Mammary epithelial cell (primary cell): ENCODE measurements around the gene KCMF1.

Source experiments
- EZH2 ChIP-seq: IDR thresholded peaks from 2 replicates; pipeline ENCODE4 v1.6.1; 2012; ENCODE audit warnings: low read length, inconsistent platforms, borderline replicate concordance
- TF ChIP-seq, protein P1 (sequence below), 2 donors: IDR thresholded peaks in 1 of 2; conservative IDR thresholded peaks in 1 of 2; 2 replicates each; pipeline ENCODE4 v1.5.1; 2011 to 2012; ENCODE audit warnings: inconsistent platforms in 2 of 2, low read length in 2 of 2, mild to moderate bottlenecking in 2 of 2, control low read depth in 1 of 2, low read depth in 1 of 2; ENCODE audit not compliant: insufficient read depth in 1 of 2; ENCODE audit errors: extremely low read depth in 1 of 2

DNA sequence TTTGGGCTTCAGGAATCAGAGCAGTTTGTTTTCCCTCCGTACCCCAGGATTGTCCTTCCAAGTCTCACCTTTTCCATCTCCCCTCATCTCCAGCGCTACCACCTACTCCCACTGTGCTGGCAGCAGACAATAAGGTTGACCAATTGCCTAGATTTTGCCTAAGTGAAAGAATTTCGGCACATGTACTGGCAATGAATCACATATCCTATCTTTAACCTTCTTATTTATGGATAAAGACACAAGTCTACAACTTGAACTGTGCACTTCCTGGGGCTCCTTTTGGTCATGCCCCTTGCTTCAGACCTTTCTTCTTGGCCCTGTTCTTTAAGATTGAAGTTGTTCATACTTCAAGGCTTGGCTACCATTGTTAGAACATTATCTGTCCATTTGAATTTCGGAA is 71.4 kb downstream of the KCMF1 start:
- TF ChIP-seq, protein P1, sequence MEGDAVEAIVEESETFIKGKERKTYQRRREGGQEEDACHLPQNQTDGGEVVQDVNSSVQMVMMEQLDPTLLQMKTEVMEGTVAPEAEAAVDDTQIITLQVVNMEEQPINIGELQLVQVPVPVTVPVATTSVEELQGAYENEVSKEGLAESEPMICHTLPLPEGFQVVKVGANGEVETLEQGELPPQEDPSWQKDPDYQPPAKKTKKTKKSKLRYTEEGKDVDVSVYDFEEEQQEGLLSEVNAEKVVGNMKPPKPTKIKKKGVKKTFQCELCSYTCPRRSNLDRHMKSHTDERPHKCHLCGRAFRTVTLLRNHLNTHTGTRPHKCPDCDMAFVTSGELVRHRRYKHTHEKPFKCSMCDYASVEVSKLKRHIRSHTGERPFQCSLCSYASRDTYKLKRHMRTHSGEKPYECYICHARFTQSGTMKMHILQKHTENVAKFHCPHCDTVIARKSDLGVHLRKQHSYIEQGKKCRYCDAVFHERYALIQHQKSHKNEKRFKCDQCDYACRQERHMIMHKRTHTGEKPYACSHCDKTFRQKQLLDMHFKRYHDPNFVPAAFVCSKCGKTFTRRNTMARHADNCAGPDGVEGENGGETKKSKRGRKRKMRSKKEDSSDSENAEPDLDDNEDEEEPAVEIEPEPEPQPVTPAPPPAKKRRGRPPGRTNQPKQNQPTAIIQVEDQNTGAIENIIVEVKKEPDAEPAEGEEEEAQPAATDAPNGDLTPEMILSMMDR (conservative IDR thresholded peaks at IDR 0.05 in 1 of 2, IDR thresholded peaks at IDR 0.05 in 1 of 2; ENCODE audit: extremely low read depth in 1 of 2, insufficient read depth in 1 of 2, low read depth in 1 of 2, low read length in 2 of 2), result no peak
- TF ChIP-seq EZH2, result no peak
